Measurements from ENCODE around the gene API5.

DNA sequence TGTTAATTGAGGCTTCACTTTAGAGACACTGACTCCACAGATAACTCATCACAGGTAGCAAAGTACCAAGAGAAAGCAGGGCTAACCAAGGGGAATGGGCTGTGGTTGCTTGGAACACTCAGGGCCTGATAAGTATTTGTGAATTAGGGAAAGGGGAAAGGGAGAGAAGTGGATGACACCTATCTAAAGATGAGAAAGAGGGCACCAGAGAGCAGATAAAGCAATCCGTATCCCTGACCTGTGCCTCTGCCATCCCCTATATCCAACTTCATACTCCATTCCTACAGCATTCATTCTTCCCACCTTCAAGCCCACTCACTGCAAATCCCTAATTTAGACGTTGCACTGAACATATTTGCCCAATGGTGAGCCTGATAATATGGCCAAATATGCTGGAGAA lies 43.0 kb upstream of the API5 start:
- TF ChIP-seq, protein P1, sequence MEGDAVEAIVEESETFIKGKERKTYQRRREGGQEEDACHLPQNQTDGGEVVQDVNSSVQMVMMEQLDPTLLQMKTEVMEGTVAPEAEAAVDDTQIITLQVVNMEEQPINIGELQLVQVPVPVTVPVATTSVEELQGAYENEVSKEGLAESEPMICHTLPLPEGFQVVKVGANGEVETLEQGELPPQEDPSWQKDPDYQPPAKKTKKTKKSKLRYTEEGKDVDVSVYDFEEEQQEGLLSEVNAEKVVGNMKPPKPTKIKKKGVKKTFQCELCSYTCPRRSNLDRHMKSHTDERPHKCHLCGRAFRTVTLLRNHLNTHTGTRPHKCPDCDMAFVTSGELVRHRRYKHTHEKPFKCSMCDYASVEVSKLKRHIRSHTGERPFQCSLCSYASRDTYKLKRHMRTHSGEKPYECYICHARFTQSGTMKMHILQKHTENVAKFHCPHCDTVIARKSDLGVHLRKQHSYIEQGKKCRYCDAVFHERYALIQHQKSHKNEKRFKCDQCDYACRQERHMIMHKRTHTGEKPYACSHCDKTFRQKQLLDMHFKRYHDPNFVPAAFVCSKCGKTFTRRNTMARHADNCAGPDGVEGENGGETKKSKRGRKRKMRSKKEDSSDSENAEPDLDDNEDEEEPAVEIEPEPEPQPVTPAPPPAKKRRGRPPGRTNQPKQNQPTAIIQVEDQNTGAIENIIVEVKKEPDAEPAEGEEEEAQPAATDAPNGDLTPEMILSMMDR (IDR thresholded peaks at IDR 0.05 in 4 of 5, conservative IDR thresholded peaks at IDR 0.05 in 1 of 5), result no peak
- no peak for TF ChIP-seq POLR2A (IDR thresholded peaks at IDR 0.05)

All from gastrocnemius medialis (tissue), 4 donors.